GM12874 (cell line): ENCODE data around the gene MYCN.

Experiments used
- TF ChIP-seq, protein P1 (sequence below): IDR thresholded peaks from 2 replicates; pipeline ENCODE4 v1.5.1; 2011; ENCODE audit warnings: low read depth, mild to moderate bottlenecking, control low read depth, low read length, moderate library complexity; ENCODE audit not compliant: insufficient read depth

The MYCN gene

GRCh38 chr2:15939854-15940660 is at the start of gene MYCN:
MYCN (plus strand) TSS chr2:15940550; CDS start chr2:15942065, 1,515 bp downstream.
- TF ChIP-seq, protein P1, sequence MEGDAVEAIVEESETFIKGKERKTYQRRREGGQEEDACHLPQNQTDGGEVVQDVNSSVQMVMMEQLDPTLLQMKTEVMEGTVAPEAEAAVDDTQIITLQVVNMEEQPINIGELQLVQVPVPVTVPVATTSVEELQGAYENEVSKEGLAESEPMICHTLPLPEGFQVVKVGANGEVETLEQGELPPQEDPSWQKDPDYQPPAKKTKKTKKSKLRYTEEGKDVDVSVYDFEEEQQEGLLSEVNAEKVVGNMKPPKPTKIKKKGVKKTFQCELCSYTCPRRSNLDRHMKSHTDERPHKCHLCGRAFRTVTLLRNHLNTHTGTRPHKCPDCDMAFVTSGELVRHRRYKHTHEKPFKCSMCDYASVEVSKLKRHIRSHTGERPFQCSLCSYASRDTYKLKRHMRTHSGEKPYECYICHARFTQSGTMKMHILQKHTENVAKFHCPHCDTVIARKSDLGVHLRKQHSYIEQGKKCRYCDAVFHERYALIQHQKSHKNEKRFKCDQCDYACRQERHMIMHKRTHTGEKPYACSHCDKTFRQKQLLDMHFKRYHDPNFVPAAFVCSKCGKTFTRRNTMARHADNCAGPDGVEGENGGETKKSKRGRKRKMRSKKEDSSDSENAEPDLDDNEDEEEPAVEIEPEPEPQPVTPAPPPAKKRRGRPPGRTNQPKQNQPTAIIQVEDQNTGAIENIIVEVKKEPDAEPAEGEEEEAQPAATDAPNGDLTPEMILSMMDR = peak; percentile 66; the same call in 1 of the 2 replicates

GRCh38 chr2:15890936-15891905 is 49.1 kb upstream of the MYCN start:
- TF ChIP-seq, protein P1 = no peak

GRCh38 chr2:15892151-15892880 is 48.0 kb upstream of the MYCN start:
- TF ChIP-seq, protein P1 = no peak

DNA sequence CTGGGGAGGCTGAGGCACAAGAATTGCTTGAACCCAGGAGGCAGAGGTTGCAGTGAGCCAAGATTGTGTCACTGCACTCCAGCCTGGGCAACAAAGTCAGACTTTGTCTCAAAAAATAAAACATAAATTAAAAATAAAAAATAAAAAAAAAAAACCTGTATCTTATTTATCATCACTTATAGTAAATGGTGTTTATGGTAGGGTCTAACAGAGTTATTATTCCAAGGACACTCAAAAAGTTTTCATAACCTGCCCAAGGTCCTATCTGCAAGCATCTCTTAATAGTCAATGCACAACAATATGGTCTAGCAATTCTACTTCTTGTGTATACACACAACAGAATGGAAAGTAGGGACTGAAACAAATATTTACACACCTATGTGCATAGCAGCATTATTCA is 47.3 kb upstream of the MYCN start:
- TF ChIP-seq, protein P1 = no peak

- TF ChIP-seq, protein P1 = no peak
Measured at GRCh38 chr2:15893689-15894480, 46.5 kb upstream of the MYCN start.

DNA sequence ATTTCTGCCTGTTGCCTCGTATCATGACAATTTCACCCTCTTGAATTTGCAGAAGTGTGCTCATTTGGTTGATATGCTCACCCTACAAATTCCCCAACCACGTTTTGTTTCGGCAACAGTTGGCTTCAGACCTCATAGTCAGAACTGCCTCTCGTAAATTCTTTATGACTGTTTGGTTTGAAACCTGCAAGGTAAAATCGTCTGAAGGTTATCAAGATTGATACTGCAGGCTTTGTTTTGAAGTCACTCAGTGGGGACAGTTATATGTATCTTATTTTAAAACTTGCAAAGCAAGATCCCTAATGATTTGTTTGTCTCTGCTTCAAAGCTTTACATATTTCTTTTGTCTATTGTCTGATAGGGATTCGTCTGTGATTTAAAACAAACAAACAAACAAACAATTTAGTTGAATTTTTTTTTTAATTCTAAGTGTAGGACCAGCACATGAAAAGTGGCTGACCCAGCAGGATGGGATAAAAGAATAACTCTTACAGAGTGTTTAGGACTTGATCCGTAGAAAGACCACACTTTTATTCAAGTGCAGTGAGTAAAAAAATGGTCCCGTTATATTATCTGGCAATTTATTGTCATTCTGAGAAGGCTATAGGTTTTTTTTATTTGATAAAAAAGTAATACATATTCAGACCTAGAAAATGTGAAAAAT is 45.7 kb upstream of the MYCN start:
- TF ChIP-seq, protein P1 = no peak
